IMR-90 (cell line): ENCODE measurements around the gene ABTB2.

Experiments
- CEBPB ChIP-seq: IDR thresholded peaks from 2 replicates; pipeline ENCODE4 v1.6.1; 2012; ENCODE audit warnings: low read depth, low read length, improper control_type of control experiment
- CTCF ChIP-seq: conservative IDR thresholded peaks from 2 replicates; pipeline ENCODE4 v1.5.1; 2012; ENCODE audit warnings: mild to moderate bottlenecking, low read depth, low read length, improper control_type of control experiment
- FOS ChIP-seq: fragments of 150-350 bp; IDR thresholded peaks from 2 replicates; pipeline ENCODE4 v1.6.1; 2016; ENCODE audit warnings: low read depth, low read length
- MAZ ChIP-seq: IDR thresholded peaks from 2 replicates; pipeline ENCODE4 v1.6.1; 2012; ENCODE audit warnings: low read depth, mild to moderate bottlenecking, low read length, improper control_type of control experiment, moderate library complexity, borderline replicate concordance
- MXI1 ChIP-seq: IDR thresholded peaks from 2 replicates; pipeline ENCODE4 v1.6.1; 2012; ENCODE audit warnings: low read depth, mild to moderate bottlenecking, low read length, moderate library complexity, borderline replicate concordance
- POLR2A ChIP-seq: IDR thresholded peaks from 2 replicates; pipeline ENCODE4 v1.6.1; 2012; ENCODE audit warnings: mild to moderate bottlenecking, low read depth, low read length
- RAD21 ChIP-seq: IDR thresholded peaks from 2 replicates; pipeline ENCODE4 v1.6.1; 2012; ENCODE audit warnings: low read length, improper control_type of control experiment
- SMC3 ChIP-seq: fragments of 150-350 bp; IDR thresholded peaks from 2 replicates; pipeline ENCODE4 v1.6.1; 2016; ENCODE audit warnings: low read depth, mild to moderate bottlenecking, antibody characterized with exemption, low read length, moderate library complexity
- USF2 ChIP-seq: fragments of 150-350 bp; IDR thresholded peaks from 2 replicates; pipeline ENCODE4 v1.6.1; 2017; ENCODE audit warnings: mild to moderate bottlenecking, antibody characterized with exemption, low read length, low read depth

DNA sequence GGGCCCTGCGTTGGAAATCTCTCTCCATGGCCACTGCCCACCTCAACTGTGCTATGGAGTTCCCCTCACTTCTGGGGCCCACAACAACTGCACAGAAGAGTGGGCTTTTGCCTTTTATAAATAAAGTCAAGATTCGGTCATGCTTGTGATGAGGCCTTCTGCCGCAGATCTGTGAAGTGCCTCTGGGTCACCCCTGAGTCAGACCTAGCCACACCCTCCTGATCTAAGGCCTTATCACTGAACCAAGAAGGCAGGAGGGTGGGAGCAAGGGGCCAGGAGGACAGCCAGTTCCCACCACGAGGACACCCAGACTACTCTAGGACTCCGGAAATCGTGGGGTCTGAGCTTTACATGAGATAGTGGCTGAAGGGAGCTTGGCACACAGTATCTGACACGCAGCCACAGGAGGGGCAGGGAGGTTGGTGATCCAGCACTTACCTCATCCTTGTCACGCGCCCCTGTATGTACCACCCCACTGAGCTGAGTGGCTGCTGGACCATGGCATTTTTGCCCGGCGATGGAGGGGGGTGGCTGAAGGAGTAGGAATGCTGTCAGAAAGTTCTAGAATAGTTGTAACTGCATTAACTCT lies 115.7 kb downstream of the ABTB2 start:
- no peak for TF ChIP-seq CTCF
- TF ChIP-seq SMC3 = no peak
- TF ChIP-seq POLR2A = no peak
- TF ChIP-seq CEBPB = no peak
- no peak for TF ChIP-seq RAD21
- TF ChIP-seq USF2 = no peak
- TF ChIP-seq FOS = no peak
- TF ChIP-seq MAZ = no peak
- no peak for TF ChIP-seq MXI1
